IMR-90 (cell line): Measurements from ENCODE around the gene ZNF667.

Experiments used
- MAFK ChIP-seq: IDR thresholded peaks from 2 replicates; pipeline ENCODE4 v1.6.1; 2012; ENCODE audit warnings: low read depth, low read length, improper control_type of control experiment
- POLR2A ChIP-seq: IDR thresholded peaks from 2 replicates; pipeline ENCODE4 v1.6.1; 2012; ENCODE audit warnings: mild to moderate bottlenecking, low read depth, low read length
- TF ChIP-seq, protein P1 (sequence below): conservative IDR thresholded peaks from 2 replicates; pipeline ENCODE4 v1.5.1; 2012; ENCODE audit warnings: mild to moderate bottlenecking, low read depth, low read length, improper control_type of control experiment

DNA sequence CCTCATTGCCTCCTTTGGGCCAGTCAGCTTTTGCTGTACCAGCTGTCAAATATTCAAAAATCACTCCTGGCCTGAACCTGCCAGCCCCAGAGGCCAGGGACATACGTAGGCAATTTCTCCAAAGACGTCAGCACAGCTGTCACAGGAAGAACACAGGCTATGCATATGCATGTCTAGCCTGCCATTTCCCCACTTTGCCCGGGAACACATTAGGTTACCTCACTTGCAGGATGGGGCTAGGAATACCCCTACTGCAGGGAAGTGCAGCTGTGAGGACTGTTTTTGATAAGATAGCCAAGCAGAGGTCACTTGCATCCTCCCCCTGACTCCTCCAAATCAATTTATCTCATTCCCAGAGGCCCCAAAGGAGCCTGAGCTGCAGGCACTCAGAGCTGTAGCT is 2.8 kb downstream of the ZNF667 start:
- no peak for TF ChIP-seq POLR2A
- no peak for TF ChIP-seq MAFK
- TF ChIP-seq, protein P1, sequence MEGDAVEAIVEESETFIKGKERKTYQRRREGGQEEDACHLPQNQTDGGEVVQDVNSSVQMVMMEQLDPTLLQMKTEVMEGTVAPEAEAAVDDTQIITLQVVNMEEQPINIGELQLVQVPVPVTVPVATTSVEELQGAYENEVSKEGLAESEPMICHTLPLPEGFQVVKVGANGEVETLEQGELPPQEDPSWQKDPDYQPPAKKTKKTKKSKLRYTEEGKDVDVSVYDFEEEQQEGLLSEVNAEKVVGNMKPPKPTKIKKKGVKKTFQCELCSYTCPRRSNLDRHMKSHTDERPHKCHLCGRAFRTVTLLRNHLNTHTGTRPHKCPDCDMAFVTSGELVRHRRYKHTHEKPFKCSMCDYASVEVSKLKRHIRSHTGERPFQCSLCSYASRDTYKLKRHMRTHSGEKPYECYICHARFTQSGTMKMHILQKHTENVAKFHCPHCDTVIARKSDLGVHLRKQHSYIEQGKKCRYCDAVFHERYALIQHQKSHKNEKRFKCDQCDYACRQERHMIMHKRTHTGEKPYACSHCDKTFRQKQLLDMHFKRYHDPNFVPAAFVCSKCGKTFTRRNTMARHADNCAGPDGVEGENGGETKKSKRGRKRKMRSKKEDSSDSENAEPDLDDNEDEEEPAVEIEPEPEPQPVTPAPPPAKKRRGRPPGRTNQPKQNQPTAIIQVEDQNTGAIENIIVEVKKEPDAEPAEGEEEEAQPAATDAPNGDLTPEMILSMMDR, result no peak
